ENCODE results near the gene HOXA6.

Gene HOXA6

GRCh38 chr7:27177795-27178320 lies 30.3 kb upstream of the HOXA6 start:
- TF ChIP-seq SPI1 (IDR thresholded peaks at IDR 0.05; ENCODE audit: borderline replicate concordance, low read depth) = no peak
- TF ChIP-seq CTCF (IDR thresholded peaks at IDR 0.05; ENCODE audit: insufficient read depth, low read length) = no peak
- no peak for TF ChIP-seq REST (IDR thresholded peaks at IDR 0.05; ENCODE audit: insufficient replicate concordance, low read depth)
- no peak for TF ChIP-seq GABPA (IDR thresholded peaks at IDR 0.05; ENCODE audit: low read depth)
- TF ChIP-seq POLR2AphosphoS5 (IDR thresholded peaks at IDR 0.05; ENCODE audit: low read depth) = no peak
- H3K27me3 ChIP-seq (ENCODE audit: insufficient read depth, poor library complexity, severe bottlenecking) = peaks cover 43% of the 10 kb centered on the region
- H3K27ac ChIP-seq (replicated peaks) = no peak overlapping the region
- no peak for DNase-seq (ENCODE audit: low read depth in 1 of 2, low spot score in 1 of 2)
- no peak overlapping the region for H3K4me3 ChIP-seq (replicated peaks; ENCODE audit: insufficient read depth, low read length)

- Histone ChIP-seq H3K27me3 (ENCODE audit: insufficient read depth, poor library complexity, severe bottlenecking) (peaks cover 45% of the 10 kb centered on the region), H3K4me3 (replicated peaks; ENCODE audit: insufficient read depth, low read length) (no peak overlapping the region), H3K27ac (replicated peaks) (no peak overlapping the region)
- TF ChIP-seq CTCF (IDR thresholded peaks at IDR 0.05; ENCODE audit: insufficient read depth, low read length) = no peak
- no peak for TF ChIP-seq GABPA (IDR thresholded peaks at IDR 0.05; ENCODE audit: low read depth)
- no peak for TF ChIP-seq REST (IDR thresholded peaks at IDR 0.05; ENCODE audit: insufficient replicate concordance, low read depth)
- TF ChIP-seq SPI1 (IDR thresholded peaks at IDR 0.05; ENCODE audit: borderline replicate concordance, low read depth) = no peak
- TF ChIP-seq POLR2AphosphoS5 (IDR thresholded peaks at IDR 0.05; ENCODE audit: low read depth) = no peak
- DNase-seq (ENCODE audit: low read depth in 1 of 2, low spot score in 1 of 2) = no peak
These were observed 29.6 kb upstream of the HOXA6 start for GRCh38 chr7:27176962-27177794.

DNA sequence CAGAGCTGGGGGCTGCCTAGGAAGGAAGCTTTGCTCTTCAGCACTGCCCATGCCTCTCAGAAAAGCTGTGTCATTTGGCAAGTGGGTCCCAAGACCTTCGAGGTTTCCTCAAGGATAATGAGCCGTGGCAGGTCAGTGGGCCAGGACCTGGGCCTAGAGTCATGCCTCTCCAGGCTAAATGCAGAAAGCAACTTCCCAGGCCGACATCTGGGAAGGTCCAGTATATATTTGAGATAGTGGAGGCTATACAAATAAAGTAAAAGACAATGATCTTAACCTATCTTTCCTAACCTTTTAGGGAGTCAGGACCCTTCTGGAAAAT lies 28.9 kb upstream of the HOXA6 start:
- no peak for TF ChIP-seq CTCF (IDR thresholded peaks at IDR 0.05; ENCODE audit: insufficient read depth, low read length)
- TF ChIP-seq GABPA (IDR thresholded peaks at IDR 0.05; ENCODE audit: low read depth) = no peak
- TF ChIP-seq SPI1 (IDR thresholded peaks at IDR 0.05; ENCODE audit: borderline replicate concordance, low read depth) = no peak
- TF ChIP-seq REST (IDR thresholded peaks at IDR 0.05; ENCODE audit: insufficient replicate concordance, low read depth) = no peak
- no peak for TF ChIP-seq POLR2AphosphoS5 (IDR thresholded peaks at IDR 0.05; ENCODE audit: low read depth)
- no peak for DNase-seq (ENCODE audit: low read depth in 1 of 2, low spot score in 1 of 2)
- Histone ChIP-seq H3K27me3 (ENCODE audit: insufficient read depth, poor library complexity, severe bottlenecking) (peaks cover 50% of the 10 kb centered on the region), H3K27ac (replicated peaks) (no peak overlapping the region), H3K4me3 (replicated peaks; ENCODE audit: insufficient read depth, low read length) (no peak overlapping the region)
